Measurements from ENCODE around the gene UTS2R.

The UTS2R gene

GRCh38 chr17:82338858-82339633 lies 32.5 kb upstream of the UTS2R start:
- peak overlapping the region; percentile 17 for H3K4me3 ChIP-seq (ENCODE audit: insufficient read length, low read depth)
- no peaks in the 10 kb centered on the region for H3K36me3 ChIP-seq (ENCODE audit: insufficient read depth, insufficient read length, low read length)
- peak overlapping the region; percentile 53 for H3K9ac ChIP-seq (ENCODE audit: insufficient read length, low read depth)
- TF ChIP-seq SUZ12 (IDR thresholded peaks at IDR 0.05; ENCODE audit: extremely low read depth, insufficient read depth, insufficient read length) = no peak
- peak; percentile 19 for TF ChIP-seq YY1 (IDR thresholded peaks at IDR 0.05; ENCODE audit: insufficient read depth, insufficient read length)
- TF ChIP-seq ZNF274 (IDR thresholded peaks at IDR 0.05; ENCODE audit: low read depth, low read length) = no peak
- peaks cover 11% of the 10 kb centered on the region; the same call in 1 of the 2 replicates for H3K9me3 ChIP-seq (ENCODE audit: insufficient read depth, low read length)
- H3K4me1 ChIP-seq (ENCODE audit: insufficient read depth, insufficient read length) = peaks cover 19% of the 10 kb centered on the region
- DNase-seq (ENCODE audit: low read depth, low spot score) = no peak
- H3K27me3 ChIP-seq (ENCODE audit: insufficient read depth, insufficient read length) = peaks cover 59% of the 10 kb centered on the region

- DNase-seq (ENCODE audit: low read depth, low spot score) = no peak
- TF ChIP-seq ZNF274 (IDR thresholded peaks at IDR 0.05; ENCODE audit: low read depth, low read length) (no peak), YY1 (IDR thresholded peaks at IDR 0.05; ENCODE audit: insufficient read depth, insufficient read length) (no peak), SUZ12 (IDR thresholded peaks at IDR 0.05; ENCODE audit: extremely low read depth, insufficient read depth, insufficient read length) (no peak)
- H3K9ac ChIP-seq (ENCODE audit: insufficient read length, low read depth) = peak overlapping the region; percentile 22
- peaks cover 51% of the 10 kb centered on the region for H3K27me3 ChIP-seq (ENCODE audit: insufficient read depth, insufficient read length)
- H3K9me3 ChIP-seq (ENCODE audit: insufficient read depth, low read length) = peaks cover 11% of the 10 kb centered on the region; the same call in 1 of the 2 replicates
- peaks cover 18% of the 10 kb centered on the region for H3K4me1 ChIP-seq (ENCODE audit: insufficient read depth, insufficient read length)
- H3K36me3 ChIP-seq (ENCODE audit: insufficient read depth, insufficient read length, low read length) = no peaks in the 10 kb centered on the region
- H3K4me3 ChIP-seq (ENCODE audit: insufficient read length, low read depth) = peak overlapping the region; percentile 17
These were observed 31.7 kb upstream of the UTS2R start for GRCh38 chr17:82339634-82340580.

- peaks cover 27% of the 10 kb centered on the region for H3K27me3 ChIP-seq (ENCODE audit: insufficient read depth, insufficient read length)
- H3K9ac ChIP-seq (ENCODE audit: insufficient read length, low read depth) = no peak overlapping the region
- peaks cover 11% of the 10 kb centered on the region; the same call in 1 of the 2 replicates for H3K9me3 ChIP-seq (ENCODE audit: insufficient read depth, low read length)
- peaks cover 16% of the 10 kb centered on the region for H3K4me1 ChIP-seq (ENCODE audit: insufficient read depth, insufficient read length)
- H3K36me3 ChIP-seq (ENCODE audit: insufficient read depth, insufficient read length, low read length) = no peaks in the 10 kb centered on the region
- no peak for DNase-seq (ENCODE audit: low read depth, low spot score)
- no peak for TF ChIP-seq YY1 (IDR thresholded peaks at IDR 0.05; ENCODE audit: insufficient read depth, insufficient read length)
- TF ChIP-seq SUZ12 (IDR thresholded peaks at IDR 0.05; ENCODE audit: extremely low read depth, insufficient read depth, insufficient read length) = no peak
- TF ChIP-seq ZNF274 (IDR thresholded peaks at IDR 0.05; ENCODE audit: low read depth, low read length) = no peak
- no peak overlapping the region for H3K4me3 ChIP-seq (ENCODE audit: insufficient read length, low read depth)
These were observed 29.0 kb upstream of the UTS2R start for GRCh38 chr17:82342361-82343079.

GRCh38 chr17:82343560-82343959 lies 28.0 kb upstream of the UTS2R start:
- TF ChIP-seq YY1 (IDR thresholded peaks at IDR 0.05; ENCODE audit: insufficient read depth, insufficient read length) = no peak
- TF ChIP-seq ZNF274 (IDR thresholded peaks at IDR 0.05; ENCODE audit: low read depth, low read length) = no peak
- no peak for TF ChIP-seq SUZ12 (IDR thresholded peaks at IDR 0.05; ENCODE audit: extremely low read depth, insufficient read depth, insufficient read length)
- Histone ChIP-seq H3K9ac (ENCODE audit: insufficient read length, low read depth) (no peak overlapping the region), H3K36me3 (ENCODE audit: insufficient read depth, insufficient read length, low read length) (no peaks in the 10 kb centered on the region), H3K27me3 (ENCODE audit: insufficient read depth, insufficient read length) (peaks cover 17% of the 10 kb centered on the region), H3K4me3 (ENCODE audit: insufficient read length, low read depth) (no peak overlapping the region), H3K4me1 (ENCODE audit: insufficient read depth, insufficient read length) (peaks cover 15% of the 10 kb centered on the region), H3K9me3 (ENCODE audit: insufficient read depth, low read length) (peaks cover 11% of the 10 kb centered on the region; the same call in 1 of the 2 replicates)
- no peak for DNase-seq (ENCODE audit: low read depth, low spot score)

- peaks cover 9% of the 10 kb centered on the region for H3K27me3 ChIP-seq (ENCODE audit: insufficient read depth, insufficient read length)
- H3K4me1 ChIP-seq (ENCODE audit: insufficient read depth, insufficient read length) = peaks cover 13% of the 10 kb centered on the region
- H3K4me3 ChIP-seq (ENCODE audit: insufficient read length, low read depth) = no peak overlapping the region
- no peak for DNase-seq (ENCODE audit: low read depth, low spot score)
- H3K36me3 ChIP-seq (ENCODE audit: insufficient read depth, insufficient read length, low read length) = no peaks in the 10 kb centered on the region
- no peak overlapping the region for H3K9ac ChIP-seq (ENCODE audit: insufficient read length, low read depth)
- no peak for TF ChIP-seq ZNF274 (IDR thresholded peaks at IDR 0.05; ENCODE audit: low read depth, low read length)
- TF ChIP-seq YY1 (IDR thresholded peaks at IDR 0.05; ENCODE audit: insufficient read depth, insufficient read length) = no peak
- TF ChIP-seq SUZ12 (IDR thresholded peaks at IDR 0.05; ENCODE audit: extremely low read depth, insufficient read depth, insufficient read length) = no peak
- peaks cover 11% of the 10 kb centered on the region; the same call in 1 of the 2 replicates for H3K9me3 ChIP-seq (ENCODE audit: insufficient read depth, low read length)
These were observed 27.2 kb upstream of the UTS2R start for GRCh38 chr17:82344175-82344907.

All from NT2/D1 (cell line).